ENCODE data around the gene PTPRU.

The PTPRU gene

DNA sequence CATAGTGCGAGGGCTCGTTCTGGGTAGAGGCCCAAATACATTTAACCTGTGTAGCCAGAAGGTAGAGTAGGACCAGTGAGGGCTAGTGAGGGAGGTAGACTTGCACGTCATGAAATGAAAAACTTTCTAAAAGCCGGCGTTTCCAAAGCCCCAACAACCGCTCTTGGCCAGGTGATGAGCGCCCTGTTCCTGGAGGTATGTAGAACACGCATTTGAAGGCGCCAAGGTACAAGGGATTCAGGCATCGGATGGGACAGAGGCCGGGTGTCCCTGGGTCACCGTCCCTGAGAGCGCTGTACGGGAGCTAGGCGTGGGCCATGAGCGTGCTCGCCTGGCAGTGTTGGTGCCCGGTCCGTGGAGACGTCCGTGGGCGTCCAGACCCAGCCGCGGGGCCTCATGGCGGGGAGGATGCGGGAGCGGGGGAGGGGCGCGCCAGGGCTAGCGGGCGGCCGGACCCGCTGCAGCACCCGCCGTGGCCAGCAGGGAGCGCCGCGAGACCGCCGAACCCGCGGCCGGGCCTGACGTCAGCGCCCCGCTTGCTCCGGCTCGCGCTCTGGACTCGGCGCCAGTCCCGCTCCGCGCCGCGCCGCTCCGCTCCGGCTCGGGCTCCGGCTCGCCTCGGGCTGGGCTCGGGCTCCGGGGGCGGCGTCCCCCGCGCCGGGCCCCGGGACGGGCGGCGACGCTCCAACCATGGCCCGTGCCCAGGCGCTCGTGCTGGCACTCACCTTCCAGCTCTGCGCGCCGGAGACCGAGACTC is at the start of gene PTPRU:
PTPRU (plus strand) TSS at position 568 of the 757 bp plus-strand sequence; CDS start at position 691, 123 bp downstream.
- no peak for FAIRE-seq
- DNase-seq (ENCODE audit: low spot score), result peak; percentile 46

DNA sequence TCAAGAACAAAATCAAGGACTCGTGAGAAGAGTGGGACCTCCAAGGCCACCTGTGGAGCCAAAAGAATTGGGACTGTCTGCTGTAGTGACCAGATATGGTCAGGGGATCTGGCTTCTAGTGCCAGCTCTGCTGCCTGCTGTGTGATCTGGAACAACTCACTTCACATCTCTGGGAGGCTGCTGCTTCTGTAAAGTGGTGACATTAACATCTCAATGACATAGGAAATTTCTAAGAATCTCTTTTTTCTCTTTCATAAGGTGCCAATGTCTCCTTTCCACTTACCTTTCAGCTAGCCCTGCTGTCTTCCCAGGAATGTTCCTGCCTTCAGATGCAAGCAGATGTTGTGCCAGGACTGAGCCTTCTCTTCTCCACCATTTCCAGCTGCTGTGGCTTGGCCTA is 49.6 kb upstream of the PTPRU start:
- no peak for FAIRE-seq
- no peak for DNase-seq (ENCODE audit: low spot score)

DNA sequence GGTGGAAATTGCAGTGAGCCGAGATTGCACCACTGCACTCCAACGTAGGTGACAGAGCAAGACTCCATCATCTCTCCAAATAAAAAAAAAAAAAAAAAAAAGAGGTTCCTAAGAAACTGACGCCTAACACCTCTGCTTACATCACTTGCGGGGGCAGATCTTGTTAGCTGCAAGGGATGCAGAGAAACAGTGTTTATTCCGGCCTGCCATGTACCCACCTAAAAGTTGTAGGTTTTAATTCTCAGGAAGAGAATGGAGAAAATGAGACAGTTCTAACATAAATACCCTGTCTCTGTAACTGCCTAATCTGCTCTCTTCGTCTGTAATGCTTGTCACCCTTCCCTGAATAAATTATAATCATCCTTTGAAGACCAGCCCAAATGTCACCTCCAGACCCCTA is 45.6 kb upstream of the PTPRU start:
- DNase-seq (ENCODE audit: low spot score) (no peak), FAIRE-seq (no peak)

DNA sequence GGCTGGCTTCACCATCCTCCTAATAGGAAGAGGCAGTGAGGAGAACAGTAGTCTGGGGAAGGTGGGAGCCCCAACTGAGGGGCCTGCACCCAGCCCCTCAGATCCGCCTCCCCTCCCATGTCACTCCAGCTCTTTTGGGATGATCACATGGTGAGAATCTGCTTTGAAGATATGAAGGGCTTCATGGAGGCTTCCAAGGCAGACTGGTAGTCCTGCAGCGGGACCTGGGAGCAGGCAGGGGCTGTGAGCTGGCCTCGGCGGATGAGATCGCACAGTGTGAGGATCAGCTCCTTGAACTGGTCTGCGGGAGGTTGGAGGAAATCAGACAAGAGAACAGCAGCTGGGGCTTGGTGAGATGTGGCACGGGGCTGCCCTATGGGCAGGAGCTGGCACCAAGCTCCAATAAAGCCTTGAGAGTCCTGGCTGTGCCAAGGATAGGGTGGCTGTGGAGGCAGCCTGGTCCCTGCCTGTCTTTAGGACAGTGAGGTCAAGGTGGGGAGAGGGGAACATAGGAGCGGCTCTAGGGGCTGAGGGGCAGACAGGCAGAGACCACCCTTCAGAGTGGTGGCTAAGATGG is 42.4 kb upstream of the PTPRU start:
- no peak for FAIRE-seq
- DNase-seq (ENCODE audit: low spot score), result no peak

DNA sequence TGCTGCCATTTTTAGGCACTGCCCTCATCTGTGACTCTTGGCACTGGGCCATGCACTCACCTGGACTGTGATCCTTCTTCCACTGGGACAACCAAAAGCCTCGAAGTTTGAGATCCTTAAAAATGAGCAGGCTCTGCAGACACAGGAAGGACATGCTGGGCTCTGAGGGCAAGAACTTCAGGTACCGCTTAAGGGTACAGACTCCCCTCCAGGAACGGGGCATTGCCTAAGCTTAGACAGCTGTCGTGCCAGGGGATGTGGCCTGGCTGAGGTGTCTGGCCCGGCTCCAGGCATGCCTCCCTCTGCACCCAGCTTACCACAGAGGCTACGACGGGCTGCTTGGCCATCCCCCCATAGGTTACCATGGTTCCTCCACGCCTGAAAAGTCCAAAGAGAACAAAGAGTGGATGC is 40.4 kb upstream of the PTPRU start:
- DNase-seq (ENCODE audit: low spot score) (peak; percentile 18), FAIRE-seq (no peak)

DNA sequence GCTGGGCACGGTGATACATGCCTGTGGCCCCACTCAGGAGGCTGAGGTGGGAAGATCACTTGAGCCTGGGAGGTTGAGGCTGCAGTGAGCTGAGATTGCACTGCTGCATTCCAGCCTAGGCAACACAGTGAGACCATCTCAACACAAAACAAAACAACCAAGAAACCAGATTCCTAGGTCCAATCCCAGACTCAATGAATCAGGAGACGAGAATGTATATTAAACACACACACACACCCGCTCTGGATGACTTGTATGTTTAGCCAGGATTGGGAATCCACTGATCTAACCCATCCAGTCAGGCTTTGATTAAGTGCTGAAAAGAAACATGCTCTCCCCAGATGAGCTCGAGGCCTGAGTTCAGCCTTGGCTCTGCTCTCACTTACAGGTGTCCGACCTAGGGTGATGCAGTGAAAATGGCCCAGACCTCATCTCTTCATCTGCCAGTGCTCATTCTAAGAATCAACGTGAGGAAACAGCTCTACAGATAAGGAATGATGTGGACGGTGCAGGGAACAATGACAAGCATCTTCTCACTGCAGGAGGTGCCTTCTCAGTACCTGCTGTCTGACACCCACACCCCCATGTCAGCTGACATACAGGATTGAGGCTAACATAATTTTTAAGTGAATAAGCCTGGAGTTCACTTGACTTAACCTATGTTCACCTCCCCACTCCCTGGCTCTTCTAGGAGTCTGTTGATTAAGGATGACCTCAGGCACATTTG is 39.3 kb upstream of the PTPRU start:
- no peak for FAIRE-seq

DNA sequence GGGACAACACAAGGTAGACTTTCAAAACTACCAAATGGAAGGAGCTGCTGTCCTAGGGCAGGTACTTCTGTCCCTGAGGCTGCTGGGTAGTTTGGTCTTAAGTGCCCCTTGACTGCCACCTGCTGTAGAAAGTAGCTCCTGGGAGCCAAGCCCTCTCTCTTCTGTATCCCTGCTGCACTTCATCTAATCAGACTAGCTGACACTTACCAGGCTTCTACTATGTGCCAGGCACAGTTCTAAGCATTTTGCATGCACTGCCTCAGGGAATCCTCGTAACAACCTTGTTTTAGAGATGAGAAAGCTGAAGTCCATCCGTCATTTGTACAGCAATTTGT is 38.8 kb upstream of the PTPRU start:
- DNase-seq (ENCODE audit: low spot score), result peak; percentile 41

More for the DNA sequence above, 39.3 kb upstream of the PTPRU start:
- DNase-seq (ENCODE audit: low spot score), result peak; percentile 14

DNA sequence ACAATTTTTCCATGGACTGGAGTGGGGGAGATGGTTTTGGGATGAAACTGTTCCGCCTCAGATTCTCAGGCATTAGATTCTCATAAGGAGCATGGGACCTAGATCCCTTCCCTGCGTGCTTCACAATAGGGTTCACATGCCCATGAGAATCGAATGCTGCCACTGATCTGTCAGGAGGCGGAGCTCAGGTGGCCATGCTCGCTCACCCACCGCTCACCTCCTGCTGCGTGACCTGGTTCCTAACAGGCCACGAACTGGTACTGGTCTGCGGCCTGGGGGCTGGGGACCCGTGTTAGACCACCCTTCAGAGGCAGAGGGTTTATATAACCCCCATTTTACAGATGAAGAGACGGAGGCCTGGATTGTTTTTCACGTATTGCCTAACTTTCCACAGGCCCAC is 38.3 kb upstream of the PTPRU start:
- FAIRE-seq, result no peak
- no peak for DNase-seq (ENCODE audit: low spot score)

More for the DNA sequence above, 38.8 kb upstream of the PTPRU start:
- no peak for FAIRE-seq

DNA sequence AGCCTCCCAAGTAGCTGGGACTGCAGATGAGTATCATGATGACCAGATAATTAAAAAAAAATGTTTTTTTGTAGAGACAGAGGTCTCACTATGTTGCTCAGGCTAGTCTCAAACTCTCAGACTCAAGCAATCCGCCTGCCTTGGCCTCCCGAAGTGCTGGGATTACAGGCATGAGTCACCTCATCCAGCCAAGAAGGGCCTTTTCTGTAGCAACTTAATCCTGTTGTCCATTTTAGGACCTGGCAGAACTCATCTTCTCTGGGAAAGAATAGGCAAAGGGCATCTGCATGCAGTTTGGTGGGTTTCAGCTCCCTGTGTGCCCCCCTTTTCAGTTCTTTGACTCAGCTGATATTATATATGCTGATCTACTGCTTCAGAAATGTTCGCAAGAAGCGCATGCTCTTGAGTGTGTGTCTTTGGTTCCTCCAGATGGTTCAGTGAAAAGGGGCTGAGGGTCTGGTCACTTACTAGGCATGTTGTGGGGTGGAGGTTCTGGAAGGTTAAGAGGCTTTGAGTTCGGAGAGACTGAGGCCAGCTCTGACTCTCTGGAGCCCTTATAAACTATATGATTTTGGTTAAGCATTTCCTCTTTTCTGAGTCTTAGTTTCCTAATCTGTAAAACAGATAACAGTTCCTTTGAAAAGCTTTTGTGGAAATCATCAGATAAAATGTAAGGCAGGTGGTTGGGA is 35.3 kb upstream of the PTPRU start:
- DNase-seq (ENCODE audit: low spot score), result no peak
- no peak for FAIRE-seq

DNA sequence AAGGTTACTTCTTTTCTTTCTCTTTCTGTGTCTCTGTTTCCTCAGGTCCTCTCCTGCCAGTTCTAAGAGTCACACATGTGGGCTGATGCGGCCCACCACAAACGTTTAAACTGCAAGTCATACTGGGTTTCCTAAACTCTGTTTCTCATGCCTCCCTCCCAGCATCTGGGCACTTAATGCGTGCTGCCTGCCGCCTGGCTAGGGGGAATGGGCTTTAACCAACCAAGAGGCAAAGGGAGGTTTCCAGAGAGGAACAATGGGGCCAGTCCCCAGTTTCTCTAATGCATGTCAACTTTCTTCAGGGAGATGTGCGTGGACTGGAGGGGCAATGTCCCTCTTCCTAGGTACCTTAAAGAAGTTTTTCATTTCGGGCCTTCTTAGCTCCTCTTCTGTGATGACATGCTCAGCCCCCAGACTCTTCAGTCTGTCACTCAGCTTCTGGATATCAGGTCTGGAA is 34.7 kb upstream of the PTPRU start:
- FAIRE-seq (no peak), DNase-seq (ENCODE audit: low spot score) (no peak)

DNA sequence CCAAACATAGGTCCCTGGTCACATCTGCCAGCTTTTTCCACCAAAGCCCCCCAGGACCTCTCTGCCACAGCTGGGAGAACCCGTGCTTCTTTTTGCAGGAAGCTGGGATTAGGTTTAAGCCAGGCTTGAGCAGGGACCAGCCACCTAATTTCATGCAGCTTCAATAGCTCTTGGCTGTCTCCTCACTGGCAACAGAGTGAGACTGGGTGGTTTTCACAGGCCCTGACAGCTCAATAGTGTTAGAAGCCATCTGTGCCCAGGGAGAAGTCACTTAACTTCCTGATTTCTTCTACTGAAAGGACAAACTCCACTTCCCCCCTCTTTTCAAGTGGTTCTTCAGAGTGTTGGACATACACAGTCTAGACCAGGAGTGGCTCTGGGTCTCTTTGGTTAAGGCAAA is 34.3 kb upstream of the PTPRU start:
- no peak for FAIRE-seq
- DNase-seq (ENCODE audit: low spot score), result no peak

DNA sequence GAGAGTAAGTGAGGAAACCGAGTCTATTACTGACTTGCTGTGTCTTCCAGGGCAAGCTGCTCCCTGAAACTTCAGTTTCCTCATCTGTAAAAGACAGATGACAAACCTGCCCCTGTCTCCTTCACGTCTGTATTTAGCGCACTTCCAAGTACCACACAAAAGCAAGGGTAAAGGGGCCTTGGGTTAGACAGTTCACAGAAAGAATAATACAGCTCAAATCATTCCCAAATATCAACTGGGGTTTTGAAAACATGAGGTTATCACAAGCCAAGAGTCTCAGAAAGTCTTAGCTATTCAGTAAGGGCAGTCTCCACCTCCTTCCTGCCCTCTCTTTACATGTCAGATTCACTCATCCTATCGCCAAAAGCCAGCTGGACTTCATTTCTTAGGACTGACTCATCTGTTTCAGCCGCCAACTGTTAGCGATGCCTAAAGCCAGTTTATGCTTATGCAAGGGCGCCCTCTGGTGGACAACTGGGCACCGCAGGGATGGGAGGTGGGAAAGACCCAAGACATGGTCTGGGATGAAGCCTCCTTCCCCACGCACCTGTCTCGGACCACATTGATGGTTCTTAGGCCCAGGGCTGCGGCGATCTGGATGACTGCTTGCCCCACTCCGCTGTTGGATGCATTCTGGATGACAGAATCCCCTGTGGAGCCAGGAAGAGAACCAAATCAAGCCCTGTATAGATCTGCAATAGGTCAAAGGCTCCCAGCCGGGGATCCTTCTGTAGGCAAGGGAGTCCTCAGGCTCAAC is 33.6 kb upstream of the PTPRU start:
- DNase-seq (ENCODE audit: low spot score) (peak; percentile 94), FAIRE-seq (peak; percentile 96)

DNA sequence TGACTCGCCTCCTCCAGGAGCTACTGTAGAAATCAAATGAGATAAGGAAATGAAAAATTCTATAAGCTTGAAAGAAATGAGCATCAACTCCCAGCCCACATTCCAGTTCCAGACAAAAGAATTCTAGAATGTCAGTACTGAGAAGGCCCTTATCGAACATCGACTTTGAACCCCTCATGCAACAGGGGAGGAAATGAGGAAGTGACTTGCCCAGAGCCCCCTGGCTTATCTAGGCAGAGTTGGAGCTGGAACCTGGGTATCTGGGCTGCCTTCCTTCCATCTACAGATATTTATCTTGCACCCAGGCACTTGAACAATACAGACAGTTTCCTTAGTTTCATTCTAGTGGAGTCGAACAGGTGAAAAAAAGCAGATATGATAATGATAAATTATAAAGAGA is 27.9 kb upstream of the PTPRU start:
- FAIRE-seq, result no peak
- DNase-seq (ENCODE audit: low spot score), result no peak

DNA sequence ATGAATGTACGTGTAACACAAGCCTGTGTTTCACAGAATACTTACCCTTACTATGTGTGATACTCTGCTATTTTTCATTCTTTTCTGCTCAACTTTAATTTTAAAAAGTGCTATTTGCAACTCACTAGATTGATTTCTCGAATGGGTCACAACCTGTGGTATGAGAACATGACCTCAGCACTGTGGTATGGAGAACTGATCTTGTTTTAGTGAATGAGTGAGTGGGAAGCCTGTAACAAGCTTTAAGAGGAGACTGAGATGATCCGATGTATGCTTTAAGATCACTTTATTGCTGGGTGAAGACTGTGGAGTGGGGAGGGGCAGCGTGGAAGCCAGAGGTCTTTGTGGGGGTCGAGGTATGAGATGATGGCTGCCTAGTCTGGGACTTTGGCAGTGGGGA is 27.1 kb upstream of the PTPRU start:
- FAIRE-seq (no peak), DNase-seq (ENCODE audit: low spot score) (no peak)

DNA sequence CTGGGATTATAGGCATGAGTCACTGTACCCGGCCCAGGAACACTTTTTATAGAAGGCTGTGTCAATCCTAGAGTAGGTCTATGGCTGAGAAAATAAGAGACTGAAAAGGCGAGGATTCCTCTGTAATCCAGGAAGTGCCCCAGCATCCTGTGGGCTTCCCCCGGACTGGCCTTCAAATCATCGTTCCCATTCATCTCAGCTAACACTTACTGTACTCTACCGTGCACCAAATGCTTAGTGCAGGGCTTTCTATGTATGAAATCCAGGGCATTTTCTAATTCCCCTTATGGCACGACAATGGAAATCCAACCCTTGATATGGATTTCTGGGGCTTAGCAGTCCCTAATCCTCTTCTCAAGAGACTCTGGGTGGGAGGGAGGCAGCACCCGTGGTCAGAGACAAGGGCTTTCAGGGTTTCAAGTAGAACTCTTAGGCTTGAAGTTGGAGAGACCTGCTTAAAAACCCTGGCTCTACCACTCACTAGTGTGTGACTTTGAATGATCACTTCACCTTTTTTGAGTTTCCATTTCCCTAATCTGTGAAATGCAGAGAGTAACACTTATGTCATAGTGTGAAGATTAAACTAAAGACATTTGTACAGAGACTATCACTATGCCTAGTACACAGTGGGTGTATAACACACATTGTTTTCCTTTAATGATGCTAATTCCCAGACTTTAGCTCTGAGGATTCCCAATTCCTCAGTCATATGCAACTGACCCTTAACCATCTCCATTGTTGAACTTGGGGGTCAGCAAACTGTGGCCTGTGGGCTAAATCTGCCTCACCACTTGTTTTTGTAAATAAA is 25.8 kb upstream of the PTPRU start:
- FAIRE-seq, result no peak
- DNase-seq (ENCODE audit: low spot score), result no peak

DNA sequence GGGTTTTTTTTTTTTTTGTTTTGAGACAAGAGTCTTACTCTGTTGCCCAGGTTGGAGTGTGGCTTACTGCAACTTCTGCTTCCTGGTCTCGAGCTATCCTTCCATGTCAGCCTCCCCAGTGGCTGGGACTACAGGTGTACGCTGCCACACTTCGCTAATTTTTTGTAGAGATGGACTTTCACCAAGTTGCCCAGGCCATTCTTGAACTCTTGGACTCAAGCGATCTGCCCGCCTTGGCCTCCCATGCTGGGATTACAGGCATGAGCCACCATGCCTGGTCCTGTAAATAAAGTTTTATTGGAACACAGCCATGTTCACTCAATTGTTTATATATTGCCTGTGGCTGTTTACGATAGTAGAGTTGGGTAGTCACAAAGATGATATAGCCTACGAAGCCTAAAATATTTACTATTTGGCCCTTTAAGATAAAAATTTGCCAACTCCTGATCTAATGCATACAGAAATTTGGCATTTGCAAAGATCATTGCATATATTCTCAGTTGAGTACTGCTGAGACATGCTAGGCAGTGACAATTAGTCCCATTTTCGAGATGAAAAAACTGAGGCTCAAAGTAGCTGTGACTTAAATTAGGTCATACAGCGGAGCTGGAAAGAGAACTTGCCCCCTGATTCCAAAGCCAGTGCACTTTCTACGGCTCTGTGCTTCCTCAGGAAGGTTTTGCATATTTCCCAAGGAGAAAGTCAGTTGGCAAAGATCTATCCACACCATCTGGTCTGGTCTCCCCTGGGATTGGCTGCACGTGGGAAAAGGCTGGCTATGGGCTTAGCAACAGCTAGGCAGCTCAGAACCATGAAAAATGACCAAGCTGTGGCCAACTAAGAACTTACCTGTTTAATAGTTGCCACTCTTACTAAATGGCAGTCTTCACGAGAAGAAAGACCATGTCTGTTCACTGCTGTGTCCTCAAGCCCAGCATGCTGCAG is 25.0 kb upstream of the PTPRU start:
- DNase-seq (ENCODE audit: low spot score) (no peak), FAIRE-seq (no peak)

DNA sequence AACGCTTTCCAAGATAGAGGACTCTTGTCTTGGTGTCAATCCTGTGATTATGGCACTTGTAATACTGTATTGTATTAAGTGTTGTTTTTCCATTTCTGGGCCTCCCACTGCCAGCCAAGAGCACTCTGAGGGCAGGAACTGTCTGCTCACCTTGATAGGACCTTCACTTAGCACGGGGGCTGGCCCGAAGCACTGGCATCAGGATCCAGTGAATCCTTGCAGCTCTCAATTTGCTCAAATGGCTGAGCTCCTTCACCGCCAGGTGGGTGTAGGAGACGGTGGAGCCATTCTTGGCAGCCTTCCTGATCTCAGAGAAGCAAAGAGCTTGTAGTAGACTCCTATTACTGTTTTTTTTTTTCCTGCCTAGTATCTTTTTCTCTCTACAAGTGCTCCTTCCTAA is 23.3 kb upstream of the PTPRU start:
- no peak for FAIRE-seq
- DNase-seq (ENCODE audit: low spot score), result no peak

DNA sequence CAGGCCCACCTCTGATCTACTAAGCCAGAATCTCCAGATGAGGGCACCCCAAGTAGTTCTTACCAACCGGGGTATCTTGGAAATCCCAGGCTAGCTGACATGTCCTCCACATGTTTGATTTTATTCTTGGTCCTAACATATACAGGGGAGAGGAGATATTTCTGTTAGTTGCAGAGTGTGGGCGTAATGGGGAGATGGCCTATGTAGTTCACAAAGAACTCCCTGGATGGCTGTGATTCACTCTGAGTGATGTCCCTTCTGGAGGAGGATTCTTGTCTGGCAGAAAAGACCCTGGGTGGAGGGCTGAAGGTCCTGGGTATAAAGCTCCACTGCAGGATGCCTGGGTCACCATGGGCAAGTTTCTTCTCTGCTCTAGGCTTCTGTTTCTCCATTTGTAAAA is 18.7 kb upstream of the PTPRU start:
- DNase-seq (ENCODE audit: low spot score), result no peak
- FAIRE-seq, result no peak

DNA sequence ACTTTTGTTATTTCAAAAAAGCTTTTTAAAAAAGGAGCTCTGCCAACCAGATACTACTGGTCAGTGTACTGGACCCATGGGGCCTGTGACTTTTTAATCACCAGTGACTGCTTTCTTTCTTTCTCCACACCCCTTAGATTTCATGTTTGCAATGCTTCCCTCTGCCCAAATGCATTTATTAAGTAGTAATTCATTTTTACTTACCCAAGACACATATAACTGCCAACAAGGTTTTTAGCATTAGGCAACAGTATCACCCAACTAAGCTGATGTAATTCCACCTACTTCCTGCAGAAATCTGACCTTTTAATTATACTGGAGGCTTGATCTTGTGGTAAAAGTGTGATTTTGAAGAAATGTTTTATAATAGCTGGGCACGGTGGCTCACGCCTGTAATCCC is 18.1 kb upstream of the PTPRU start:
- no peak for FAIRE-seq
- no peak for DNase-seq (ENCODE audit: low spot score)

Data from RCC 7860 (cell line).